Testis (tissue), 3 donors: ENCODE measurements around the gene EBLN1. TPM values are rescaled to one million over a fixed set of nuclear protein-coding genes. Genes with fewer than 3 reads are reported as not detected.

Source experiments
- DNase-seq: peaks from one replicate; pipeline ENCODE4 v3.0.0-alpha.2; 2019
- H3K27ac ChIP-seq, 2 donors: fragments of 200-600 bp; sonication (generic); one replicate each; pipeline ENCODE4 v1.5.1; 2019
- H3K27me3 ChIP-seq: fragments of 200-600 bp; sonication (generic); one replicate; pipeline ENCODE4 v1.5.1; 2019
- H3K36me3 ChIP-seq: fragments of 200-600 bp; sonication (generic); one replicate; pipeline ENCODE4 v1.5.1; 2017; ENCODE audit warnings: low read depth; ENCODE audit errors: missing control alignments
- H3K4me1 ChIP-seq: fragments of 200-600 bp; sonication (generic); one replicate; pipeline ENCODE4 v1.5.1; 2019
- H3K4me3 ChIP-seq, 2 donors: fragments of 200-600 bp; sonication (generic); one replicate each; pipeline ENCODE4 v1.5.1; 2017 to 2019
- H3K9me3 ChIP-seq: fragments of 200-600 bp; sonication (generic); one replicate; pipeline ENCODE4 v1.5.1; 2017
- POLR2A ChIP-seq: fragments of 450-650 bp; IDR thresholded peaks from one replicate; pipeline ENCODE4 v1.6.1; 2017; ENCODE audit warnings: antibody characterized with exemption, mild to moderate bottlenecking, moderate library complexity
- WGBS, 2 donors: methylation state at CpG; one replicate each; pipeline ENCODE4 v1.1.5; 2018; 5-methylcytosine and 5-hydroxymethylcytosine counted together
- intact Hi-C: fragments of 100-400 bp; cut with DNase I; formaldehyde crosslinking; loops from one replicate; pipeline ENCODE4 v1.15.1; 2023; ENCODE audit warnings: low total_unique reads
- polyA plus RNA-seq: library from polyadenylated mRNA; stranded (reverse); fragments of 350-450 nt; fragmentation: Illumina TruSeq; extraction: RNeasy Lipid Tissue Mini Kit (QIAGEN cat#74804); gene quantifications from one replicate; pipeline ENCODE4 v1.2.3, GENCODE V29; 2014; ENCODE audit warnings: low read depth, low replicate concordance; ENCODE audit not compliant: insufficient read depth
- total RNA-seq, 2 donors: library from RNA; depleted of rRNA; stranded (reverse); fragments of >200 nt; gene quantifications; one replicate each; pipeline ENCODE4 v1.2.3, GENCODE V29; 2016
- TF ChIP-seq, protein P1 (sequence below), 3 experiments: fragments of 450-650 bp in 2 of 3; fragments of 200-600 bp in 1 of 3; sonication (generic) in 1 of 3; IDR thresholded peaks; one replicate each; pipeline ENCODE4 v1.5.1; 2016 to 2019; ENCODE audit warnings: antibody characterized with exemption in 3 of 3, mild to moderate bottlenecking in 2 of 3, moderate library complexity in 1 of 3

EBLN1 gene
- total and polyA plus RNA-seq, 3 donors from 2014 or later: 1.4 to 4.7 (median 3.5) TPM

DNA sequence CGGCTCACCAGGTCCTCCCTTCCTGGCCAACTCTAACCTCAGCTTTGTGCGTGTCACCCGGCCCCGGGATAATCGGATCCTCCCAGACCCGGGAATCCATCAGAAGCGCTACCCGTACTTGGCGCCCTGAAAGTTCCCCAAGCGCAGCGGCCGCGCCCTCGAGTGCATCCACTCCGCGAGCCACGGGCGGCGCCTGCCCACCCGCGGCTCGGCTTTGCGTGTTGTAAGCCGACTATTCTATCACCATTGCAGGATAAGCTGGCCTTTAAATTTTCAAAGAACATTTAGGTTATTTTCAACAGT lies 35.7 kb upstream of the EBLN1 start:
- TF ChIP-seq, protein P1, sequence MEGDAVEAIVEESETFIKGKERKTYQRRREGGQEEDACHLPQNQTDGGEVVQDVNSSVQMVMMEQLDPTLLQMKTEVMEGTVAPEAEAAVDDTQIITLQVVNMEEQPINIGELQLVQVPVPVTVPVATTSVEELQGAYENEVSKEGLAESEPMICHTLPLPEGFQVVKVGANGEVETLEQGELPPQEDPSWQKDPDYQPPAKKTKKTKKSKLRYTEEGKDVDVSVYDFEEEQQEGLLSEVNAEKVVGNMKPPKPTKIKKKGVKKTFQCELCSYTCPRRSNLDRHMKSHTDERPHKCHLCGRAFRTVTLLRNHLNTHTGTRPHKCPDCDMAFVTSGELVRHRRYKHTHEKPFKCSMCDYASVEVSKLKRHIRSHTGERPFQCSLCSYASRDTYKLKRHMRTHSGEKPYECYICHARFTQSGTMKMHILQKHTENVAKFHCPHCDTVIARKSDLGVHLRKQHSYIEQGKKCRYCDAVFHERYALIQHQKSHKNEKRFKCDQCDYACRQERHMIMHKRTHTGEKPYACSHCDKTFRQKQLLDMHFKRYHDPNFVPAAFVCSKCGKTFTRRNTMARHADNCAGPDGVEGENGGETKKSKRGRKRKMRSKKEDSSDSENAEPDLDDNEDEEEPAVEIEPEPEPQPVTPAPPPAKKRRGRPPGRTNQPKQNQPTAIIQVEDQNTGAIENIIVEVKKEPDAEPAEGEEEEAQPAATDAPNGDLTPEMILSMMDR (IDR thresholded peaks at IDR 0.05): no peak
- TF ChIP-seq POLR2A: no peak
- H3K4me1 ChIP-seq: no peaks in the 10 kb centered on the region
- no peaks in the 10 kb centered on the region for H3K27me3 ChIP-seq
- H3K27ac ChIP-seq: peak overlapping the region; percentile 99
- DNase-seq: peak; percentile 70
- H3K9me3 ChIP-seq: no peaks in the 10 kb centered on the region
- H3K4me3 ChIP-seq: peak overlapping the region; percentile 73 to 83
- no peaks in the 10 kb centered on the region for H3K36me3 ChIP-seq
- intact Hi-C loops: loop anchor here (10.0 kb wide), 1 partner anchor 719 kb away; the partner anchor contains the start of gene MLLT10
- 17 to 26% methylated on average over 18 to 24 of the region's 24 CpGs for WGBS, 2 donors

DNA sequence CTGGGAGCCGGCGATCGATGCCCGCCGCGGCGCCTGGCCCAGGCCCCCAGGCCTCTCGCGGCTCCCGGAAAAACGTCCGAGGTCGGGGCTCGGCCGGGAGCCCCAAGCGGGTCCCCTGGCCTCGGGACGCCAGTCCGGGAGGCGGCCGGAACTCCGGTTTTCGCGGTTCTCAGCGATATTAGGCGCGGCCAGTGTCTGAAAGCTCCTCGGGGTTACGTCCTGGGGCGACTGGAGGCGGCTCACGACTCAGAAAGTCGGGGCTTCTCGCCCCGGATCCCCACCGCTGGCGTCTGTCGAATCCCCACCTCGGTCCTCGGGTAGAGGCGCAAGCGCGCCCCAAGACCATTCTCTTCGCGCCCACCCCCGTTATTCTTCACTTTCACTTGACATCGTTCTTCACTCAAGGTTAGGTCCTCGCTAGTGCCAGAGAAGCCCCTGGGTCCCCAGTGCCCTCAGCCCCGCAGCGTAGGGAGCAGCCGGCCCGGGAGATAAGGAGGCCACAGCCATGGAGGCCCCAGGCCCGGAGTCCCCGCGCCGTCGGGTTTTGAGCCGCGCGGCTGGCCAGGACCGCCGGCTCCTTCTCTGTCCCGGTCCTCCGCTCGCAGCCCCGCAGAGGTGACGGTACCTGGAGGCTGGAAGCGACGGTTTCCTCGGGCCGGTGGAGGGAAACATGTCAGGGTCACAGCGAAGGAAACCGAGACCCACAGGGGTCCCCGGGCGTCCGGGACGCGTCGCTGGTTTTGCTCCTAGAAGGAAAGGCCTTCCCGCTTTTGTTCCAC lies 35.2 kb upstream of the EBLN1 start:
- intact Hi-C loops: loop anchor here (10.0 kb wide), 1 partner anchor 718 kb away; the partner anchor contains the start of gene MLLT10
- DNase-seq: peak; percentile 37
- no peaks in the 10 kb centered on the region for H3K27me3 ChIP-seq
- 7% methylated on average over 79 of the region's 80 CpGs; no CpG with 5 or more reads in 1 of the 2 donors for WGBS, 2 donors
- peak overlapping the region; percentile 99 for H3K27ac ChIP-seq
- no peaks in the 10 kb centered on the region for H3K9me3 ChIP-seq
- no peaks in the 10 kb centered on the region for H3K36me3 ChIP-seq
- peak overlapping the region; percentile 73 to 83 for H3K4me3 ChIP-seq
- no peaks in the 10 kb centered on the region for H3K4me1 ChIP-seq
- TF ChIP-seq, protein P1 (IDR thresholded peaks at IDR 0.05): no peak
- no peak for TF ChIP-seq POLR2A

DNA sequence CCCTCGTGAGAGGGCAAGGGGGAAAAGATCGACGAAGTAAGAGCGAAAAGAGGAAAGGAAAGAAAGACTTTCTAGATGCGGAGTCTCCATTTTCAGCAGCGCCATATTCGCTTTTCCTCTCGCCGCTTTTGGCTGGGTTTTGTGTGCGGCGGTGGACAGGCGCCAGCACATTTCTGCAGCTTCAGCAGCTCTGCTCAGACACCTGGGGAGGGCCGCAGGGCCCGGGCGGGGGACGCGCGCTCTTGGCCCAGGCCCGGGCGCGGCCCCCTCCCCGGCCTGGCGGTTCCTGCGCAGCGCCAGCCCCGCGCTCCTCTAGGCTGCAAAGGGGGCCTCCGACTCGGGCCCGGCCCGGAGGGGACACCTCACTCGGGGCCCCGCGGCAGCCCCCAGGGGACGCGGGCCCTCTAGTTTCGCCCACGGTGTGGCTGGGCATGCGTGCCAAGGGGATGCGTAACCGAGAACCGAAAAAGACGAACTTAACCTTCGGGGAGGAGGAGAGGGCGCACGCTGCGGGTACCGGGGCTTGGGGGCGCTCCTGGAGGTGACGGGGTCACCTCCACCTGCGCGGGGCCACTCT lies 34.5 kb upstream of the EBLN1 start:
- no peaks in the 10 kb centered on the region for H3K9me3 ChIP-seq
- H3K27ac ChIP-seq: peak overlapping the region; percentile 99
- H3K27me3 ChIP-seq: no peaks in the 10 kb centered on the region
- TF ChIP-seq, protein P1 (IDR thresholded peaks at IDR 0.05): no peak
- TF ChIP-seq POLR2A: no peak
- 0% methylated on average over 23 to 51 of the region's 52 CpGs for WGBS, 2 donors
- intact Hi-C loops: loop anchor here (10.0 kb wide), 1 partner anchor 718 kb away; the partner anchor contains the start of gene MLLT10
- peaks cover 4% of the 10 kb centered on the region for H3K4me1 ChIP-seq
- H3K36me3 ChIP-seq: no peaks in the 10 kb centered on the region
- DNase-seq: peak; percentile 81
- H3K4me3 ChIP-seq: peak overlapping the region; percentile 73 to 83

DNA sequence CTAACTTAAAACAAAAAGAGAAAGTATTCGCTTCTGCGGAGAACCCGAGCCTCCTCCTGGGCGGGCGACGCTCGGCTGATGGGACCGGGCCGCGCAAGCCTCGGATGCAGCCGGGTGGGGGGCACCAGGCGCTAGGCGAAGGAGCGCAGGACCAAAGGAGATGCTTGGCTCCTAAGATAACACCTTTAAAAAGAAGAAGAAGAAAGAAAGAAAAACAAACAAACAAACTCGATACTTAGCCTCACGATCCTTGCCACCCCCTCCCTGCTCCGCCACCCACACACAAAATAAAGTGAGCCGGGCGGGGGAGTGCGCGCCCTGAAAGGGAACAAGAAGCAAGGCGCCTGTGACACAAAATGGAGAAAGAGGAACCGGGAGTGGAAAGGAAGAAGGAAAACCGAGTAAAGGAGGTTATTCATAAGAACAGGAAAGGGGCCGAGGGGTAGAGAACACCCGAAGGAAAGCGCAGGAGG lies 34.0 kb upstream of the EBLN1 start:
- intact Hi-C loops: loop anchor here (10.0 kb wide), 1 partner anchor 717 kb away; the partner anchor contains the start of gene MLLT10
- peak overlapping the region; percentile 73 to 83 for H3K4me3 ChIP-seq
- H3K36me3 ChIP-seq: no peaks in the 10 kb centered on the region
- H3K27me3 ChIP-seq: no peaks in the 10 kb centered on the region
- TF ChIP-seq, protein P1 (IDR thresholded peaks at IDR 0.05): no peak
- no peak for TF ChIP-seq POLR2A
- 0% methylated on average over 28 of the region's 28 CpGs for WGBS, 2 donors
- no peaks in the 10 kb centered on the region for H3K9me3 ChIP-seq
- peak; percentile 83 for DNase-seq
- H3K27ac ChIP-seq: peak overlapping the region; percentile 99
- H3K4me1 ChIP-seq: peaks cover 7% of the 10 kb centered on the region
